SK-N-SH treated with all-trans-retinoic acid at 6 μM for 48 hours (cell line): ENCODE results near the gene RAD51B.

ENCODE experiments used
- ATAC-seq: fragments of 200-7000 bp; cut with Tn5 transposase; 3 replicates; pipeline ENCODE4 v1.9.1; 2020; ENCODE audit warnings: mild to moderate bottlenecking, moderate library complexity
- ARNTL ChIP-seq: fragments of 450-650 bp; formaldehyde crosslinking; IDR thresholded peaks from 2 replicates; pipeline ENCODE4 v1.5.0; 2020; ENCODE audit warnings: low read depth, mild to moderate bottlenecking, moderate library complexity, borderline replicate concordance
- BACH2 ChIP-seq: fragments of 250-450 bp; sonication (Bioruptor Pico); IDR thresholded peaks from 2 replicates; pipeline ENCODE4 v1.9.0; 2021; ENCODE audit warnings: mild to moderate bottlenecking, borderline replicate concordance
- CSDC2 ChIP-seq: fragments of 250-450 bp; sonication (Bioruptor Pico); IDR thresholded peaks from 2 replicates; pipeline ENCODE4 v1.5.0; 2020; ENCODE audit warnings: mild to moderate bottlenecking, moderate library complexity
- CSRNP3 ChIP-seq: fragments of 250-450 bp; sonication (Bioruptor Pico); IDR thresholded peaks from 2 replicates; pipeline ENCODE4 v1.5.1; 2021; ENCODE audit warnings: mild to moderate bottlenecking, moderate library complexity
- ESRRG ChIP-seq: fragments of 250-450 bp; sonication (Bioruptor Pico); IDR thresholded peaks from 2 replicates; pipeline ENCODE4 v1.6.1; 2021; ENCODE audit warnings: mild to moderate bottlenecking
- GLIS3 ChIP-seq: fragments of 250-450 bp; sonication (Bioruptor Pico); IDR thresholded peaks from 2 replicates; pipeline ENCODE4 v1.5.0; 2020; ENCODE audit warnings: mild to moderate bottlenecking, moderate library complexity
- ISL1 ChIP-seq: fragments of 250-450 bp; sonication (Bioruptor Pico); IDR thresholded peaks from 2 replicates; pipeline ENCODE4 v2.1.2; 2022; ENCODE audit warnings: mild to moderate bottlenecking, moderate library complexity
- OSR1 ChIP-seq: fragments of 250-450 bp; sonication (Bioruptor Pico); IDR thresholded peaks from 2 replicates; pipeline ENCODE4 v1.8.0; 2022; ENCODE audit warnings: moderate library complexity, mild to moderate bottlenecking, inconsistent platforms
- POU6F1 ChIP-seq: fragments of 250-450 bp; sonication (Bioruptor Pico); IDR thresholded peaks from 2 replicates; pipeline ENCODE4 v1.8.0; 2021; ENCODE audit warnings: low read depth, mild to moderate bottlenecking, moderate library complexity, borderline replicate concordance
- PPARA ChIP-seq: fragments of 250-450 bp; sonication (Bioruptor Pico); IDR thresholded peaks from 2 replicates; pipeline ENCODE4 v1.5.0; 2020; ENCODE audit warnings: mild to moderate bottlenecking, borderline replicate concordance
- SNAI2 ChIP-seq: fragments of 250-450 bp; sonication (Bioruptor Pico); IDR thresholded peaks from 2 replicates; pipeline ENCODE4 v1.5.0; 2020; ENCODE audit warnings: mild to moderate bottlenecking, moderate library complexity
- TCF4 ChIP-seq: fragments of 250-450 bp; sonication (Bioruptor Pico); IDR thresholded peaks from 2 replicates; pipeline ENCODE4 v1.8.0; 2021; ENCODE audit warnings: mild to moderate bottlenecking, moderate library complexity, borderline replicate concordance
- TOX ChIP-seq: fragments of 250-450 bp; sonication (Bioruptor Pico); IDR thresholded peaks from 2 replicates; pipeline ENCODE4 v1.8.0; 2021; ENCODE audit warnings: mild to moderate bottlenecking, moderate library complexity, borderline replicate concordance
- TSHZ2 ChIP-seq: fragments of 250-450 bp; sonication (Bioruptor Pico); IDR thresholded peaks from 2 replicates; pipeline ENCODE4 v1.5.0; 2020; ENCODE audit warnings: mild to moderate bottlenecking, moderate library complexity
- ZC3H10 ChIP-seq: fragments of 250-450 bp; sonication (Bioruptor Pico); IDR thresholded peaks from 2 replicates; pipeline ENCODE4 v1.5.1; 2021; ENCODE audit warnings: mild to moderate bottlenecking, moderate library complexity
- ZFP3 ChIP-seq: fragments of 250-450 bp; sonication (Bioruptor Pico); IDR thresholded peaks from 2 replicates; pipeline ENCODE4 v1.5.0; 2020; ENCODE audit warnings: mild to moderate bottlenecking, moderate library complexity
- ZFP30 ChIP-seq: fragments of 450-650 bp; formaldehyde crosslinking; IDR thresholded peaks from 2 replicates; pipeline ENCODE4 v1.5.0; 2022; ENCODE audit warnings: mild to moderate bottlenecking, moderate library complexity
- ZNF565 ChIP-seq: fragments of 450-650 bp; formaldehyde crosslinking; conservative IDR thresholded peaks from 2 replicates; pipeline ENCODE4 v1.5.0; 2020; ENCODE audit warnings: low read depth, mild to moderate bottlenecking, moderate library complexity
- ZNF70 ChIP-seq: fragments of 450-650 bp; formaldehyde crosslinking; IDR thresholded peaks from 2 replicates; pipeline ENCODE4 v1.5.0; 2020; ENCODE audit warnings: mild to moderate bottlenecking, moderate library complexity
- ZNF8 ChIP-seq: fragments of 450-650 bp; formaldehyde crosslinking; IDR thresholded peaks from 2 replicates; pipeline ENCODE4 v1.5.0; 2020; ENCODE audit warnings: mild to moderate bottlenecking, moderate library complexity
- TF ChIP-seq, protein P1 (sequence below): fragments of 250-450 bp; sonication (Bioruptor Pico); IDR thresholded peaks from 2 replicates; pipeline ENCODE4 v1.8.0; 2020; ENCODE audit warnings: mild to moderate bottlenecking, moderate library complexity, borderline replicate concordance

Gene RAD51B

GRCh38 chr14:68346556-68347343 lies 527.2 kb downstream of the RAD51B start:
- ATAC-seq: no peak
- TF ChIP-seq BACH2 (CRISPR knock-in tag) (no peak), ISL1 (no peak), OSR1 (CRISPR knock-in tag) (no peak), POU6F1 (CRISPR knock-in tag) (no peak), ZFP30 (CRISPR knock-in tag) (no peak), TCF4 (CRISPR knock-in tag) (no peak), CSDC2 (CRISPR knock-in tag) (no peak), PPARA (CRISPR knock-in tag) (no peak), ARNTL (CRISPR knock-in tag) (no peak), TSHZ2 (CRISPR knock-in tag) (no peak), ZFP3 (CRISPR knock-in tag) (no peak), ZC3H10 (CRISPR knock-in tag) (no peak), ZNF70 (CRISPR knock-in tag) (no peak), ZNF8 (CRISPR knock-in tag) (no peak), TOX (CRISPR knock-in tag) (no peak), GLIS3 (no peak), ESRRG (CRISPR knock-in tag) (no peak), CSRNP3 (CRISPR knock-in tag) (no peak), ZNF565 (CRISPR knock-in tag) (no peak)
- TF ChIP-seq, protein P1, sequence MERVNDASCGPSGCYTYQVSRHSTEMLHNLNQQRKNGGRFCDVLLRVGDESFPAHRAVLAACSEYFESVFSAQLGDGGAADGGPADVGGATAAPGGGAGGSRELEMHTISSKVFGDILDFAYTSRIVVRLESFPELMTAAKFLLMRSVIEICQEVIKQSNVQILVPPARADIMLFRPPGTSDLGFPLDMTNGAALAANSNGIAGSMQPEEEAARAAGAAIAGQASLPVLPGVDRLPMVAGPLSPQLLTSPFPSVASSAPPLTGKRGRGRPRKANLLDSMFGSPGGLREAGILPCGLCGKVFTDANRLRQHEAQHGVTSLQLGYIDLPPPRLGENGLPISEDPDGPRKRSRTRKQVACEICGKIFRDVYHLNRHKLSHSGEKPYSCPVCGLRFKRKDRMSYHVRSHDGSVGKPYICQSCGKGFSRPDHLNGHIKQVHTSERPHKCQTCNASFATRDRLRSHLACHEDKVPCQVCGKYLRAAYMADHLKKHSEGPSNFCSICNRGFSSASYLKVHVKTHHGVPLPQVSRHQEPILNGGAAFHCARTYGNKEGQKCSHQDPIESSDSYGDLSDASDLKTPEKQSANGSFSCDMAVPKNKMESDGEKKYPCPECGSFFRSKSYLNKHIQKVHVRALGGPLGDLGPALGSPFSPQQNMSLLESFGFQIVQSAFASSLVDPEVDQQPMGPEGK (CRISPR knock-in tag): no peak

DNA sequence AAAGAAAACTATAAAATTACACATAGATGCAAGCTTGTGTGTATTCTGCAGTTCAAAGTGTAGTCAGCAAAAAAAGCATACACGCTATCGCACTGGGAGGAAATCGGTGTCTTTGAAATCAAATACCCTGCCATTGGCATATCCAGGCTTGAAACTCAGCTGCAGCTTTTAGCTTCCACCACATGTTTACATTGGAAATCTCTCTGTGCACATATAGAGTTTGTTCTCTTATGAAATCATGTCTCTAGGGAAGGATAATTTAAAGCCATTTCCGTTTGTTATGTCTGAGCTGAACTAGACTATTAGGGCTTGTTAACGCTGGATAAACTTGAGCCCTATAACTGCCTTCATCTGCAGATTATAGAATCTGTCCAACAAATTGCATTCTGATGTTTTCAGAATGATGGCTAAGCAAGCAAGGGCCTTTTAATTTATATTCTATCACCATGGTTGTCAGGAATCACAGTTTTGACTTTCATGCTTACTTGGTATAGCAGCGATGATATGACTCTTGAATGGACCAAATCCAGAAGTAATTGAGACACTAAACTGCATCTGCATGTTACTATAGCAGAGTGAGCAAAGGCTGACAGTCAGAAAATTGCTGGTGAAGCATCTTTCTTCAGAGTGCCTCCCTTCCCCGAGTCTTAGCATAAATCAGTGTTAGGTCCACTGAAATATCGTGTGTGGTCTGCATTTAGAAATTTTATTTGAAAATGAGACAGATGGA lies 530.5 kb downstream of the RAD51B start:
- TF ChIP-seq CSDC2 (CRISPR knock-in tag): no peak
- TF ChIP-seq, all 23 proteins: peak for 0
- no peak for ATAC-seq

GRCh38 chr14:68355415-68355814 lies 535.8 kb downstream of the RAD51B start:
- no peak for ATAC-seq
- TF ChIP-seq ZNF8 (CRISPR knock-in tag) (no peak), TCF4 (CRISPR knock-in tag) (no peak), POU6F1 (CRISPR knock-in tag) (no peak), ZFP3 (CRISPR knock-in tag) (no peak), CSDC2 (CRISPR knock-in tag) (no peak), ZNF70 (CRISPR knock-in tag) (no peak), ZFP30 (CRISPR knock-in tag) (no peak), ARNTL (CRISPR knock-in tag) (no peak), SNAI2 (CRISPR knock-in tag) (no peak), ESRRG (CRISPR knock-in tag) (no peak), TSHZ2 (CRISPR knock-in tag) (no peak), ISL1 (no peak), OSR1 (CRISPR knock-in tag) (no peak)
